ENCODE results near the gene GRAMD1B.
A peak's percentile ranks its signal among the peaks of the same experiment; 100 is the strongest.

The GRAMD1B gene

DNA sequence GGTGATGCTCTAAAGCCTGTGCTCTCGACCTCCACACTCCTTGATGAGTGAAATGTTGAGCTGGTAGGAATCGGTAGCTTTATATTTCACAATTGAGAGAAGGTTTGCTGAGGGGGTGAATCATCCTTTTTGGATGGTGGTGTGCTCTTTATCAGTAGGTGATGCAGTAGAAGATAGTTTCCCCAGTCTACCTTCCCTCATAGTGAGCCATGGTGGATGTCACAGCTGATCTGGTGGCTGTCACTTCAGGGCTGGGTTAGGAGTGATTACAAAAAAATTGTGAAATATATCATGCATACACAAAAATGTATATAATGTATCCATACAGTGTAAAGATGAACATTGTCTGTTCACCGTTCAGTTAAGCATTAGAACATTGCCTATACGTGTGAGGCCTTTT lies 105.3 kb downstream of the GRAMD1B start:
- DNase-seq (ENCODE audit: low read depth): no peak

DNA sequence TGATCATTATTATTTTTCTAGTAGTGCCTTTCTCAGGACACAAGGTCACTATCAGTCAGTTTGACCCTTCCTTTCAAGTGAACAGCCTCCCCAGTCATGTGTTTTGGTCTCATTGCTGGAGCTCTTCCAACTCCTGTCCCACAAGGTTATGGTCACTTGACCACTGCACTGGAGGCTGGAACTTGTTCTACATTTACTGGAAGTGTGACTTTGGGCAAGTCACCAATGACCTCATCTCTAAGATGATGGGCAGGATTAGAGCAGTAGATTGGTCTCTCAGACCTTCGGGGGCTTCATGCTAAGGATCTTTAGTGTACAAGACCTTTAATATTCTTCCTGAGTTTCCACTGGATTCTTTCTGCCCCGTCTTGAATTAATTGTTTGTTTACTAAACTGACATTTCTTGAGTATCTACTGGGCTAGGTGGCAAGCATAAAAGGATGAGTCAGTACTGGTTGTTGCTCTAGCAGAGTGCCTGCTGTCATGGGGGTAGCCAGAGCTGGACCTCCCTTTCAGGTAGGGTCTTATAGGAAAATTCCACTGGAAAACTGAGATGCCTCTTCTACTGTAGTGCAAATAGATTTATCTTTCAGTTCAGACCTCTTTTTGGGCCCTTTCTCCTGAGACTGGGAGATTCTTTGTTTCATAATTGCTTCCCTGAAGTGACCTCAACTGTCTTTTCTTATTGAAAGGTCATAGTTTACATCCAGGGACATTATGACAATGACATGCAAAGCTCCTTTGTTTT lies 106.8 kb downstream of the GRAMD1B start:
- DNase-seq (ENCODE audit: low read depth): no peak

DNA sequence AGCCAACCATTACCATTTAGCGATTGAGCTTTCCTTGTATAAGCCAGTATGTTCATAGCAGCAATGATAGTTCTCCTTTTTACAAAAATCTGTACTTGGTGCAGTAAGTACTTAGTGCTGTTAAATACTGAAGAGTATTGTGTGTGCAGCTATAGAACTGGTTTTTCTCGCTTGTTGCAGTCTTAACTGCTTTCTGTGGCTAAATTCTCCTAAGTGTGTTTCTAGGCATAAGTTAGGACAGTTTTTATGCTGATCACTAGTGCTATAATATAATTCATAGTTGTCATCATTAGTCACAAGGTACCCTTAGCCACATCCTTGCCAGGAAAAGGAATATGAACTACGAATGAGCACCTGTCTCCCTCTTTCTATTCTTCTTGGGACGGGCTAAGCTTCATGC lies 107.7 kb downstream of the GRAMD1B start:
- no peak for DNase-seq (ENCODE audit: low read depth)

DNA sequence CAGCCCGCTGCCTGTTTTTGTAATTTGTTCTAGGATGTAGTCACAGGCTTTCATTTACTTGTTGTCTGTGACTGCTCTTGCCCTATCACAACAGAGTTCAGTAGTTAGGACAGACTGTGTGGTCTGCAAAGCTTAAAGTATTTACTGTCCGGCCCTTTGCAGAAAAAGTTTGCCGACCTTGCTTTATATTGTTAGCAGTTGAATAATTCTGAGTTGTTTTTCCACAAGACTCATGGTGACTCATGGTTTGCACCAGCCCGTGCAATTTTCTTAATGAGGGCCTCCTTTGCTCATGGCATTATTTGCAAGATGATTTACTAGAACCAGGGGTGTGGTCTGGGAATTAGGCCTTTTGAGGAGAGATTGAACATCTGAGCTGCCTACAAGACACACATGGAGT lies 113.7 kb downstream of the GRAMD1B start:
- DNase-seq (ENCODE audit: low read depth): peak; percentile 59

DNA sequence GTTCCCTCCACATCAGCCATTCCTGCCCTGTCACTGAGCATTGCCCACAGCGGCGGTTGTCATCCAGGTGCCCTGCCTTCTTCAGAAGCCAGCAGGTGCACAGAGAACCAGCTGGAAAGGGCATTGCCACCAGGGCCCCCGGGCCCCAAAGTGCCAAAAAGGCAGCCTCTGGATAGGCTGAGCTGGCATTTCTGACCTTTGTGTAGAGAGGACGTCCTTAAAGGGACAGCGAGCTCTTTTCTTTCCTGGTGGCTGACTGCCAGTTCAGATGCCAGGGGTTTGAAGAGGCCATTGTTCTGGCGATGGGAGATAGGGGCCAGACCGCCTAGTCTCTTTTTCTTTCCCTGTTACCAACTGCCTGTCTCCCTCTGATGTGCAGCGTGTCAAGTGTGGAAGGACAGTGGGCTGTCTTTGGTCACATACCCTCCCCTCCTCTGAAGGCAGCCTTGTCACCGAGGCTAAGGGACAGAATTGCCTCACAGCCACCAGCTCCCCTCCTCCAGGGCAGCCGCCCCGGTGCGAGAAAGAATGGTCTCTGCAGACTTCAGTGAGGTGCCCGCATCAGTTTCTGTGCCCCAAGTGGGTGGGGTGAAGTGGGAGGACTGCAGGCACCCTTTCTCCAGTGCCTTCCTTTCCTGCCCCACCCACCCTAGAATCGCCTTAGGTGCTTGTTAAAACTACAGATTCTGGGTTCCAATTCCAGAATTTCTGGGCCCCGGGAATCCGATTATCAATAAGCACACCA lies 114.7 kb downstream of the GRAMD1B start:
- DNase-seq (ENCODE audit: low read depth): no peak

DNA sequence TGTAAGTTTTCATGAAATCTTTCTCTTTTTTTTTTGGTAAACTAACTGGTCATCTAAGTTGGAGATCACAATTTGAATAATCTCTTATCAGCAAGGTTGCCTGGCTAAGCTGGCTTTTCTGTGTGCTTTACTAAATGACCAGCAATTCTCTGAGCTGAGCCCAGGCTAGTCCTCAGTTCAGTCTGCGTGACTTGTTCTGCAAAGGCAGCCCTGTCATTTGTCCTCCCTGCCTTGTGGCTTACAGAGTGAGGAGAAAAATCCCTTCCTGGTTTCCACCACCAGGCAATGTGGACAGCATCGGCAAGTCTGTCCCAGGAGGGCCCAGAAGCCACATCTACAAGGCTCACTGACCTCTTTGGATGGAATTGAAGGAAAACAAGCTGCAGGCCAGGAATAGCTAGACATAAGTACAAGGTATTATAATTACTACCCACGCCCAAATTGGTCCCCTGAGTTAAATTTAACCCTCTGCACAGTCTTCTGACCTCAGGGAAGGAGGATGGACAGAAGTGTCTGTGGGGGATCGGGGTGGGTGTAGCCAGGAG lies 115.7 kb downstream of the GRAMD1B start:
- no peak for DNase-seq (ENCODE audit: low read depth)

DNA sequence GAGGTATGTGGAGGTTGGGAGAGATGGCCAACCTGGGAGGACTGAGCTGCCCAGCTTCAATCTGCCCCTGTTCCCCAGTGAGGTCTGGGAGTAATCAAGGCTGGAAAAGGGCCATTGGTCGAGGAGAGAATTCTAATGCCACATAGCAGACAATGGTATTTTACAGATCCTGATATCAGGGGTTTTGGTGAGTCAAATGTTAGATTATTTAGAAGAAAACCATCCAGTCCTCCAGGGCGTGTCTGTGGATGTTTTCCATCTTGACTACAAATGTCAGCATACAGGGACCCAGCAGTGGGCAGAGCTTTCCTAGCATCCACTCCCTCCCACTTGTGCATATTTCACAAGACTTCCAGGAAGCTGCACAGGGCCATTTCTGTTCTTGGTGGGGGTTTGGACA lies 116.4 kb downstream of the GRAMD1B start:
- peak; percentile 45 for DNase-seq (ENCODE audit: low read depth)

DNA sequence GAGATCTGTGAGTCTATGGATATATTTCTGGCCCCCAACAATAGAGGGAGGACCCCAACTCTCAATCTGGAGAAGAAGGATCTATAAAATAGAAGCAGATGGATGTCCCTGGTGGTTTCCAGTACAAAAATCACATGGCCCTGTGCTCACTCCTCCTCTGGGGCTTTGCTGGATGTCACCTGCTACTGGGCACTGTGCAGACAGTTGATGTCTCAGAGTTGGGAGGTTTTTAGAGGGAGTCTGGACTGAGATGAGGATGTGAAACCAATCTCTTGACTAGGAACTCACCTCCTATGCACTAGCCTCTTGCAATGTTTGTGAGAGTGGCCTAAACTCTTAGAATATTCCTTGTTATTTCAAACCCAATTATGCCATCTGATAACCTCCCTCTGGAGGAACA lies 117.1 kb downstream of the GRAMD1B start:
- no peak for DNase-seq (ENCODE audit: low read depth)

DNA sequence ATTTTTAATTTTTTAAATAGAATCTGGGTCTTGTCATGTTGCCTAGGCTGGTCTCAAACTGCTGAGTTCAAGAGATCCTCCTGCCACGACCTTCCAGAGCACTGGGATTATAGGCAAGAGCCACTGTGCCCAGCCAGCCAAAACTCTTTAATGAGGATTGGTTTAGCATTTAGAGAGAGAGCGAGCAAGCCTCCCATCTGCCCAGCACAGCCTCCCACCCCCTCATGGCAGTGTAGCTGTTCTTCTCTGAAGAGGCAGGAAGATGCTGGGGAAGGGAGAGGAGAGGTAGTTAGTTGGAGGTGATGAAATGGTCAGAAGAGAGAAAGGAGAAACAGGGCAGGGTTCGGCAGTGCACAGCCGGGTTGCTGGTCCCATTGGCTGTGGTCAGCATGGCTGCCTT lies 118.7 kb downstream of the GRAMD1B start:
- DNase-seq (ENCODE audit: low read depth): no peak

DNA sequence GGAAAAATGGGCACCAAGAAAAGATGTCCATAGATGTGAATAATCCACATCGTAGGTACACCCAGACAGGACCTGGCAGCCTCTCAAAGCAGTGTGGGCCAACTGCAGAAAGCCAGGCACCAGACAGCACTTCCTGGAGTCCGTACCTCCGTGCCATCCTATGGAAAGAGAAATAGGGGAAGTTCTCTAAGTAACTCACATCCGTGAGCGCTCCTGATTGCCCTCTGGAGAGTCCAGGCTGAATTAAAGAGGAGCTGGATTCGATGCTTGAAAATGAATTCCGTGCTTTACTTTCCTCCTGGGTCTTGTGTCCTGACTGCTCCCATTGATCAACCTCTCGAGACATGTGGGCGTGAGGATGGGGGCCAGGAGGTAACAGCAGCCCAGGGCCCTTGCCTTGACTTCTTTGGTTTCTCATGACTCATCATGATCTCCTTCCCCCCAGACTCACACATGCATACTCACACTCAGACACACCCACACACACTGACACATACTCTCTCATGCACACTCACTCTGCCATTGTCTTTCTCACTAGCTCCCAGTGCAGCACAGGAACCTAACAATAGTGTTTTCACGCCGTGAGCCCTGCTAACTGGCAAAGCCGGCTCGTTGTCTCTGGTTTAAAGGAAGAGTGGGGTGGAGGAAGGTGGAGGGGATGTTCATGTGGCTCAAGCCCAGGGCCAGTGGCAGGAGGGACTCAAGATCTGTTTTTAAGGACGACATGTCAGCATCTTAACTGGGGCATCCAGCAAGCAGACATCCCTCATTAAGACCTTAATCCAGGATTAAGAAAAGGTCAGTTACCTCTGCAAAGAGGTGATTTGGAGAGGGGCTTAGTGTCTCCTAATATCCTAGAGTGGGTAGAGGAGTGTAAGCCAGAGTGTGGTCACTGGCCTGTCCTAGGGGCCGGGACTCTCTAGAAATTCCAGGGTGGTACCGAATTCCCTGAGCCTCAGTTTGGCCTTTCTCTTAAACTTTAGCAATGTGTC lies 120.2 kb downstream of the GRAMD1B start:
- DNase-seq (ENCODE audit: low read depth): no peak

DNA sequence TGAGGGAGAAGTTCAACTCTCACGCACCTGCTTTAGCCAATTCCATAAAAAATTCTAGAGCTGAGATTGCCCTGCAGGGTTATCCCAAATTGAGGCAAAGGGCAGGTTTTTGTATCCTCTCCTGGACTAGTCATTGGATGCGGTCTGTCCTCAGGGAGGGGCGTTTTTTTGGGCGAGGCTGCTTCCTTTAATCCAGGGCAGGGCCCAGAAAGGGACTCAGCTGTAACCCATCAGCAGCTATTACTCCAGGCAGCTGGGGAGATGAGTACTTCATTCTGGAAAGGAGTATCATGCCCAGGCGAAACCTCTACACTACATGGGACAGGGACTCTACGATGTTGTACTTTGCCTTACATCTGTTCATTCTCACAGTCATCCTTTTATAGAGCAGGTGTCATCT lies 121.0 kb downstream of the GRAMD1B start:
- no peak for DNase-seq (ENCODE audit: low read depth)

DNA sequence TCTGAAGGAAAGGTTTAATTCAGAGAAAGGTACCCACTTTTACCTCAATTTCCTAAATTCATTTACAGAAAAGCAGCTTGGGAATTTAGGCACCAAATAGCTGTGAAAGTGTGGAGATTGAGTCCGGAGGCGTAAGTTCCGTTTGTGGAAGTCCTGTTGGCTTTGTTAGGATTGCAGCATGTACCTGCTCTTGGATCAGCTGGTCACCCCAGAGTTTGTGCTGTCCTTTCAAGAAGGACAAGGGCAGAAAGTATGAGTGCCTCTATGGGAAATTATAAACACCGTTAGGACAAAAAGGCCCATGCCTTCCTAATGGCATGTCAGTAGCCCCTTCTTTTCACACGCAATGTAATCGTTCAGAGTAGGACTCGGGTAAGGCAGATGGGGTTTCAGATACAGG lies 126.6 kb downstream of the GRAMD1B start:
- DNase-seq (ENCODE audit: low read depth): no peak

DNA sequence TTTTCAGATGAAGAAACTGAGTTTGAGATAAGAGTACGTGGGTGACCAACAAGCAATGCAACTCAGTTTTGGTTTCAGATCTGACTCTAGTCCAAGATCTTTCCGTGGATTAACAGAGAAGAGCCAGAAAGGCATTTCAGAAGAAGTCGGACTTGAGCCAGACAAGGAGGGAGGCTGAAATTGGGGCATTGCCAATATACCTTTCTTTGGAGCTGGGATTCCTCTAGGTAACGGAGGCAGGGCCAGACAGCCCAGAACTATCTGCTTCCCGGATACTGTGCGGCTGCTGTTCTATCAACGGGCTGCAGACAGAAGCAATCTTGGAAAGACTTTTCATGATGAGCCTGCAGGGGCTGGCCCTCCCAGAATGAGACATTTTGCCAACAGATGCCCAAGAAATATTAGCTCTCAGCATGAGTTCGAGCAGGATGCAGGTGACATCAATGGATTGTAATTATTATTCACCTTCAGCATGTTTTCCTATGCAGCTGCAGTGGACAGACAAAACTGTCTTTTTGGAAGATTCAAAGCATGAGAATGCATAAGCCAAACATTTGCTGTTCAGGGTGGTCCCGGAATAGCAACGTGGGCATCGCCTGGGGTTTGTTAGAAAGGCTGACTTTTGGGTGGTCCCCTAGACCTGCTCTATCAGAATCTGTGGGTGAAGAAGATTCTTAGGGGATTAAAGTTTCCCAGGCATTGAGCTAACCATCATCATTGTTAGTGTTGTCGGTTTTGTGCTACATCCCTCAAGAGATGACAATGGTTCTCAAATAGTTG lies 128.7 kb downstream of the GRAMD1B start:
- DNase-seq (ENCODE audit: low read depth): no peak

DNA sequence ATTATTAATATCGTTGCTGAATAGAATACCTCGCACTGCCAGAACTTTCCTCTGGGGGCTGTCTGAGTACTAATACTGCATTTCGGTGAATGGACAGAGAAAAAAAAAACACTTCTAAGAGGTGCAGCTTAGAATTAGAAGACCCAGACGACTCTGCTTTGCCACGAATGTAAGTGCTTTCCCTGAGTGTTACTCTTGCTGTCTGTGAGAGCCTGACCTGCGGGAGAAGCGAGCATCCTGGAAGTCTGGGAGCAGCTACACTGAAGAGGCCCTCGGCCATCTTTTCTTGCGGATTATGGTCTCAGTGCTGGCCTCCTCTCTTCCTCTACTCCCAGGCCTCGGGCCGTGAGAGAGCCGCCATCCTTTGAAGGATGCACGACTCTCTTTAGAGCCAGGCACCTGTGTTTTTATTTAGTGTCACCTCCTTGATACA lies 129.5 kb downstream of the GRAMD1B start:
- peak; percentile 45 for DNase-seq (ENCODE audit: low read depth)

DNA sequence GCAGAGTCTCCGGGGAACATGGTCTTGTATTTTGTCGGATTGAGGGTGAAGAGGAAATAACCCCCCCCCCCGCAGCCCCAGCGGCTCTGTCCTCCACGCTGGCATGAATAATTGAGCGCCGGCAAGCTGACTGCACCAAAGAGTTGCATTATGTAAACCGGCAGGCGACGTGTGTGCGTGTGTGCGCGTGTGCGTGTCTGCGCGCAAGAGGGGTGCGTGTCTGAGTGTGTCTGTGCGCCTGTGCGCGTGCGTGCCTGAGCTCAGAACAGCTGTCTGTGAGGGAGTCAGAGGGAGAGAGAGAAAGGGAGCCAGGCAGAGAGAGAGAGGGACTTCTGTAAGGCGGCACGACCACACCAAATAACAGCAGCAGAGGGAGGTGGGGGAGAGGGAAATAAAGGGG lies 129.9 kb downstream of the GRAMD1B start:
- DNase-seq (ENCODE audit: low read depth): peak; percentile 73

DNA sequence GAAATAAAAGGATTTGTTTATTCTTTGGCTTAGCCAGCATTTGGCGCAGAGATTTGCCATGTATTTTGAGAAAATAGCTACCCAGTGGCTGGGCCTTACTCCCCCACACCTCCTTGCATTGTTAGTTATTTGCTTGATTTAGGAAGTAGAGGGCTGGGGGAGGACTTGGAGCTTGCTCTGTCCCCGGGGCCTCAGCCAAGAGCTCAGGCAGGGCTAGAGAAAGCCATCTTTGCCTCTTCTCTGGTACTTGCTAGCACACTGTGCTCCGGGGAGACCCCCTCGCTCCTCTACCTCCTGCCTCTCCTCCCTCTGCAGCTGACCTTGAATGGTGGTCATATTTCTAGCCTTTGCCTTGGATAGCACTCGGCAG lies 131.3 kb downstream of the GRAMD1B start:
- no peak for DNase-seq (ENCODE audit: low read depth)

DNA sequence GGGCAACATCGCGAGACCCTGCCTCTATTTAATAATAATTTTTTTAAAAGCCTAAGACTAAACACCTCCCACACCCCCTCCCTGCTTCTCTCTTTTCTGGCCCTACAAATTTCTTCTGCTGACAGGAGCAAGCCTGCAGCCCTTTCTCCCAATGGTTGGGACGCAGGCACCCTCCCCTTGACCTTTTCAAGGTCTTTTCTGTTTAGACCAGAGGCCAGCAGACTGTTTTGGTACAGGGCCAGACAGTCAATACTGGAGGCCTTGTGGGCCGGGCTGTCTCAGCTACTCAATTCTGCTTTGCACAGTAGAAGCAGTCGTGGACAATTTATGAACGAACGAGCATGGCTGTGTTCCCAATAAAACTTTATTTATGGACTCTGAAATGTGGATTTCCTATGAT lies 132.1 kb downstream of the GRAMD1B start:
- DNase-seq (ENCODE audit: low read depth): no peak

DNA sequence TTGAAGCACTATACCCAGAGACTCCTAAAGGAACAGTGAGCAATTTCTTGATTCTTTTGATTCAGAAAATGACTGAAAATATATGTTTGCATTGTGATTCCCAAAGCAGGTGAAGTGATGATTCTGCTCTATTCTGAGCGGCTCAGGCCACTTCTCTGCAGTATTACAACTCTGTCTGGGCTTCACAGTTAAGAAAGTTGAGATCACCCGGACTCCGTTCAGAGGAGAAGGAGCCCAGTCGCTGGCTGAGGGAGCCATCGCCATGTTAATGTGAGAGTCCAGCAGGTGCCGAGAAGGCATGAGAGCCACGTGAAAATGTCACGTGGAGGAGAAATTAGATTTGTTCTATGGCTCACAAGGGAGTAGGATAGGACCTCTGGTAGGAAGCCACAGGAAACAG lies 132.8 kb downstream of the GRAMD1B start:
- DNase-seq (ENCODE audit: low read depth): no peak

DNA sequence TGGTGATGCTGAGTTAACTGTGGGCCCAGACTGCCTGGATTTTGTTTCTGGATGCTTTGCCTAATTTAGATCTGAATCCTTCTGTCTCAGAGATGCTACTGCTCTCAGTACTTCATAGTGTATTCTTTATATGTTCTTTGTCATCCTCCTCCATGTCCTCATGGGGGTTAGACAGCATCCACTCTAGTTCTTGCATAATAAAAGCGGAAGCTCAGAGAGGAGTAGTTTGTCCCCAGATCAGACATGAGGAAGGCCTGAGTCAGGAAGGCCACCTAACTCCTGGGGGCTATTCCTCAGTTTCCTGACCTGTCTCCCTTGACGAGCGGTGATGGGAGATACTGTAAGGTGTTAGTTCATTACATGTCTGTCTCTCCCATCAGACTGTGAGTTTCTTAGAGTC lies 134.2 kb downstream of the GRAMD1B start:
- DNase-seq (ENCODE audit: low read depth): no peak

DNA sequence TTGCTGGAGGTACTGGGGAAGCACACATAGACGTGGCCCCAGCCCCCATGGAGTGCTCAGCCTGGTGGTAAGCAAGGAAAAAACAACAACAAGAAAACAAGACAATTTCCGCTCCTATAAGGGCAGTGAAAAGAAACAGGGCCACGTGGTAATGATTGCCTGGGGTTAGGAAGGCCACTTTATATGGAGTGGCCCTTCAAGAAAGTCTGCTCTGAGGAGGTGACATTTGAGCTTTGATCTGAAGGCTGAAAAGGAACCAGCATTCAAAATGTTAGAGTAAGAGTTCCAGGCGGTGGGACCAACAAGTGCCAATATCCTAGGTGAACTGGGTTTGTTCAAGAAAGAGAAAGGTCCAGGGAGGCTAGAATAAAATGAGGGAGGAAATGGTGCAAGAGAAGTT lies 136.8 kb downstream of the GRAMD1B start:
- DNase-seq (ENCODE audit: low read depth): no peak

DNA sequence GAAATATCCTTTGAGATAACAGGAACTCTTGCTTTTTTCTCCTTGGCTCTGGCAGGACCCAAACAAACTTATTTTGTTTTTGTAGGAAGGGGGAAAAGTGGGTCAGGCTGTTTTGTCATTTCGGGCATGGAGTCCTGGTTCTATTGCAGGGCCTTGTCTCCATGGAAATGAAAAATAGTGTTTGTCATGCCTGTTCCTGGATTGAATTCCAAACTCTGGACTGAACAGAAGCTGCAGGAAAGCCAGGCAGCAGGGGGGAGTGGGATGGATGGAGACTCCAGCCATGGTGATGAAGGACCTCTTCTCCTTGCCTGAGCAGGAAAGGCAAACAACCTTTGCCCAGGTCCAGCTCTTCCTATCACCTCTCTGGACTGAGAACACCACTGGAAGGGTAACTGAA lies 137.4 kb downstream of the GRAMD1B start:
- no peak for DNase-seq (ENCODE audit: low read depth)

Data from iris pigment epithelial cell (primary cell).